Activated naive CD8-positive, alpha-beta T cell (primary cell): ENCODE results near the gene USP46.

Source experiments
- H3K27ac Mint-ChIP-seq: one replicate; pipeline ENCODE4 v1.8.0; 2021; ENCODE audit warnings: mixed read lengths
- H3K27me3 Mint-ChIP-seq: one replicate; pipeline ENCODE4 v1.8.0; 2021; ENCODE audit warnings: mixed read lengths
- H3K36me3 Mint-ChIP-seq: one replicate; pipeline ENCODE4 v1.8.0; 2021; ENCODE audit warnings: mixed read lengths
- H3K4me1 Mint-ChIP-seq: one replicate; pipeline ENCODE4 v1.8.0; 2021; ENCODE audit warnings: low read depth, mixed read lengths
- H3K4me3 Mint-ChIP-seq: one replicate; pipeline ENCODE4 v1.8.0; 2021; ENCODE audit warnings: mild to moderate bottlenecking, mixed read lengths
- H3K9me3 Mint-ChIP-seq: one replicate; pipeline ENCODE4 v1.8.0; 2021; ENCODE audit warnings: low read depth, mixed read lengths

USP46 gene

GRCh38 chr4:52578951-52579350, 80.2 kb downstream of the USP46 start:
- H3K36me3 Mint-ChIP-seq = no peaks in the 10 kb centered on the region
- H3K9me3 Mint-ChIP-seq = no peaks in the 10 kb centered on the region
- H3K4me1 Mint-ChIP-seq = no peaks in the 10 kb centered on the region
- no peak overlapping the region for H3K27ac Mint-ChIP-seq
- no peak overlapping the region for H3K4me3 Mint-ChIP-seq
- peaks cover 3% of the 10 kb centered on the region for H3K27me3 Mint-ChIP-seq

GRCh38 chr4:52577624-52577962, 81.5 kb downstream of the USP46 start:
- Mint-ChIP-seq H3K9me3 (no peaks in the 10 kb centered on the region), H3K4me1 (no peaks in the 10 kb centered on the region), H3K27me3 (peaks cover 4% of the 10 kb centered on the region), H3K4me3 (no peak overlapping the region), H3K27ac (no peak overlapping the region), H3K36me3 (no peaks in the 10 kb centered on the region)

- Mint-ChIP-seq H3K27me3 (peaks cover 5% of the 10 kb centered on the region), H3K36me3 (no peaks in the 10 kb centered on the region), H3K9me3 (no peaks in the 10 kb centered on the region), H3K4me3 (no peak overlapping the region), H3K4me1 (no peaks in the 10 kb centered on the region), H3K27ac (no peak overlapping the region)
Measured at GRCh38 chr4:52576961-52577623, 82.0 kb downstream of the USP46 start.

GRCh38 chr4:52576326-52576725, 82.8 kb downstream of the USP46 start:
- Mint-ChIP-seq H3K4me3 (no peak overlapping the region), H3K27ac (no peak overlapping the region), H3K27me3 (peaks cover 5% of the 10 kb centered on the region), H3K4me1 (no peaks in the 10 kb centered on the region), H3K36me3 (no peaks in the 10 kb centered on the region), H3K9me3 (no peaks in the 10 kb centered on the region)

- Mint-ChIP-seq H3K4me3 (no peak overlapping the region), H3K36me3 (no peaks in the 10 kb centered on the region), H3K9me3 (no peaks in the 10 kb centered on the region), H3K4me1 (no peaks in the 10 kb centered on the region), H3K27me3 (peaks cover 5% of the 10 kb centered on the region), H3K27ac (no peak overlapping the region)
Measured at GRCh38 chr4:52575406-52575805, 83.7 kb downstream of the USP46 start.

- Mint-ChIP-seq H3K36me3 (no peaks in the 10 kb centered on the region), H3K9me3 (no peaks in the 10 kb centered on the region), H3K4me1 (no peaks in the 10 kb centered on the region), H3K4me3 (no peak overlapping the region), H3K27me3 (peaks cover 8% of the 10 kb centered on the region), H3K27ac (no peak overlapping the region)
Measured at GRCh38 chr4:52574036-52574435, 85.1 kb downstream of the USP46 start.

GRCh38 chr4:52573551-52573950, 85.5 kb downstream of the USP46 start:
- Mint-ChIP-seq H3K4me3 (no peak overlapping the region), H3K4me1 (no peaks in the 10 kb centered on the region), H3K27me3 (peaks cover 8% of the 10 kb centered on the region), H3K9me3 (no peaks in the 10 kb centered on the region), H3K36me3 (no peaks in the 10 kb centered on the region), H3K27ac (no peak overlapping the region)

GRCh38 chr4:52572936-52573485, 86.1 kb downstream of the USP46 start:
- no peaks in the 10 kb centered on the region for H3K36me3 Mint-ChIP-seq
- no peak overlapping the region for H3K27ac Mint-ChIP-seq
- no peaks in the 10 kb centered on the region for H3K9me3 Mint-ChIP-seq
- H3K4me1 Mint-ChIP-seq = no peaks in the 10 kb centered on the region
- peaks cover 8% of the 10 kb centered on the region for H3K27me3 Mint-ChIP-seq
- H3K4me3 Mint-ChIP-seq = no peak overlapping the region

GRCh38 chr4:52568351-52568750, 90.8 kb downstream of the USP46 start:
- Mint-ChIP-seq H3K4me1 (no peaks in the 10 kb centered on the region), H3K27me3 (peaks cover 11% of the 10 kb centered on the region), H3K27ac (no peak overlapping the region), H3K9me3 (no peaks in the 10 kb centered on the region), H3K4me3 (no peak overlapping the region), H3K36me3 (no peaks in the 10 kb centered on the region)

- peaks cover 13% of the 10 kb centered on the region for H3K27me3 Mint-ChIP-seq
- H3K4me1 Mint-ChIP-seq = no peaks in the 10 kb centered on the region
- H3K4me3 Mint-ChIP-seq = no peak overlapping the region
- no peaks in the 10 kb centered on the region for H3K36me3 Mint-ChIP-seq
- no peak overlapping the region for H3K27ac Mint-ChIP-seq
- no peaks in the 10 kb centered on the region for H3K9me3 Mint-ChIP-seq
Measured at GRCh38 chr4:52566136-52567031, 92.7 kb downstream of the USP46 start.

GRCh38 chr4:52560844-52561280, 98.2 kb downstream of the USP46 start:
- Mint-ChIP-seq H3K36me3 (no peaks in the 10 kb centered on the region), H3K4me3 (no peak overlapping the region), H3K27ac (no peak overlapping the region), H3K27me3 (peaks cover 12% of the 10 kb centered on the region), H3K9me3 (no peaks in the 10 kb centered on the region), H3K4me1 (no peaks in the 10 kb centered on the region)

- peaks cover 12% of the 10 kb centered on the region for H3K27me3 Mint-ChIP-seq
- no peaks in the 10 kb centered on the region for H3K4me1 Mint-ChIP-seq
- H3K36me3 Mint-ChIP-seq = no peaks in the 10 kb centered on the region
- H3K27ac Mint-ChIP-seq = no peak overlapping the region
- H3K9me3 Mint-ChIP-seq = no peaks in the 10 kb centered on the region
- no peak overlapping the region for H3K4me3 Mint-ChIP-seq
Measured at GRCh38 chr4:52555356-52555716, 103.8 kb downstream of the USP46 start.

GRCh38 chr4:52554612-52555355, 104.3 kb downstream of the USP46 start:
- no peak overlapping the region for H3K4me3 Mint-ChIP-seq
- H3K36me3 Mint-ChIP-seq = no peaks in the 10 kb centered on the region
- no peak overlapping the region for H3K27ac Mint-ChIP-seq
- H3K27me3 Mint-ChIP-seq = peaks cover 12% of the 10 kb centered on the region
- no peaks in the 10 kb centered on the region for H3K9me3 Mint-ChIP-seq
- no peaks in the 10 kb centered on the region for H3K4me1 Mint-ChIP-seq

GRCh38 chr4:52552778-52553177, 106.3 kb downstream of the USP46 start:
- peaks cover 12% of the 10 kb centered on the region for H3K27me3 Mint-ChIP-seq
- no peak overlapping the region for H3K27ac Mint-ChIP-seq
- H3K36me3 Mint-ChIP-seq = no peaks in the 10 kb centered on the region
- H3K4me3 Mint-ChIP-seq = no peak overlapping the region
- H3K9me3 Mint-ChIP-seq = no peaks in the 10 kb centered on the region
- no peaks in the 10 kb centered on the region for H3K4me1 Mint-ChIP-seq

GRCh38 chr4:52551487-52551886, 107.6 kb downstream of the USP46 start:
- Mint-ChIP-seq H3K36me3 (no peaks in the 10 kb centered on the region), H3K4me1 (no peaks in the 10 kb centered on the region), H3K27ac (no peak overlapping the region), H3K9me3 (no peaks in the 10 kb centered on the region), H3K4me3 (no peak overlapping the region), H3K27me3 (peaks cover 8% of the 10 kb centered on the region)
